Endothelial cell of umbilical vein (primary cell): ENCODE measurements around the gene DDX51. TPM values are rescaled to one million over a fixed set of nuclear protein-coding genes. Genes with fewer than 3 reads are reported as not detected.

Source experiments
- BruUV-seq: library from RNA; stranded (reverse); fragments of 400-500 nt; replicated peaks from 2 replicates; lab custom pipeline; 2021; lab: Mats Ljungman, UMichigan
- CTCF ChIA-PET: fragments of 300-600, 350-600 bp; sonication (Branson Sonifier 250); formaldehyde crosslinking; loops from one replicate; lab custom pipeline; 2021; ENCODE audit warnings: antibody characterized with exemption, inconsistent platforms; lab: Charles Lee
- POLR2A ChIA-PET: fragments of 300-600, 350-600 bp; sonication (Branson Sonifier 250); formaldehyde crosslinking; loops from one replicate; lab custom pipeline; 2021; ENCODE audit warnings: antibody characterized with exemption, inconsistent platforms; lab: Charles Lee
- DNase-seq: peaks from one replicate; pipeline ENCODE4 v3.0.0-alpha.2; 2011; ENCODE audit warnings: low read depth, low spot score
- FAIRE-seq: peaks from 2 replicates; lab custom pipeline; 2011; peaks lifted over from hg19 to GRCh38; lab: Jason Lieb, UNC
- H2AFZ ChIP-seq: 2 replicates; pipeline ENCODE4 v1.6.0; 2012; ENCODE audit warnings: low read depth, low read length, control low read depth, inconsistent platforms
- H3K27ac ChIP-seq: 2 replicates; pipeline ENCODE4 v1.5.1; 2011; ENCODE audit warnings: low read depth, mild to moderate bottlenecking, control low read depth, low read length, moderate library complexity; ENCODE audit not compliant: insufficient read depth
- H3K27me3 ChIP-seq, 2 experiments: 2 replicates each; pipeline versions ENCODE4 v1.6.0 to v1.6.1; 2011; ENCODE audit warnings: low read length in 2 of 2, mixed read lengths in 1 of 2; ENCODE audit not compliant: control insufficient read depth in 2 of 2, insufficient read depth in 2 of 2
- H3K36me3 ChIP-seq, 2 experiments: 2 replicates in 1 of 2; 3 replicates in 1 of 2; pipeline ENCODE4 v1.5.1; 2011; ENCODE audit warnings: low read length in 2 of 2, mild to moderate bottlenecking in 1 of 2, moderate library complexity in 1 of 2; ENCODE audit not compliant: control insufficient read depth in 2 of 2, insufficient read depth in 2 of 2; ENCODE audit errors: extremely low read depth in 1 of 2
- H3K4me1 ChIP-seq: 3 replicates; pipeline ENCODE4 v1.5.1; 2011; ENCODE audit warnings: mild to moderate bottlenecking, low read length; ENCODE audit not compliant: control insufficient read depth, insufficient read depth; ENCODE audit errors: extremely low read depth
- H3K4me2 ChIP-seq: 2 replicates; pipeline ENCODE4 v1.6.1; 2011; ENCODE audit warnings: low read length, control low read depth, mixed read lengths; ENCODE audit not compliant: insufficient read depth
- H3K4me3 ChIP-seq, 3 experiments: fragments of 200-600 bp in 1 of 3; sonication (generic), shearing (Covaris generic) in 1 of 3; replicated peaks in 1 of 3; 2 replicates each; pipeline ENCODE4 v1.5.1; 2011 to 2016; ENCODE audit warnings: control low read depth in 3 of 3, low read length in 3 of 3, mild to moderate bottlenecking in 2 of 3, inconsistent platforms in 1 of 3, low read depth in 1 of 3, moderate library complexity in 1 of 3; ENCODE audit not compliant: insufficient read depth in 1 of 3
- H3K79me2 ChIP-seq: 2 replicates; pipeline ENCODE4 v1.6.0; 2012; ENCODE audit warnings: low read length, inconsistent platforms; ENCODE audit not compliant: control insufficient read depth, insufficient read depth
- H3K9ac ChIP-seq: replicated peaks from 2 replicates; pipeline ENCODE3; 2011; ENCODE audit warnings: low read length, control low read depth; ENCODE audit not compliant: insufficient read depth; ENCODE audit errors: extremely low read depth
- H3K9me1 ChIP-seq: replicated peaks from 3 replicates; pipeline ENCODE4 v1.6.0; 2011; ENCODE audit warnings: mild to moderate bottlenecking, low read length; ENCODE audit not compliant: control insufficient read depth, insufficient read depth; ENCODE audit errors: extremely low read depth
- H3K9me3 ChIP-seq: replicated peaks from 2 replicates; pipeline ENCODE4 v1.5.1; 2012; ENCODE audit warnings: low read length, inconsistent platforms; ENCODE audit not compliant: control insufficient read depth, insufficient read depth
- H4K20me1 ChIP-seq: replicated peaks from 2 replicates; pipeline ENCODE3; 2011; ENCODE audit warnings: mild to moderate bottlenecking, low read length; ENCODE audit not compliant: control insufficient read depth, insufficient read depth; ENCODE audit errors: extremely low read depth
- CTCF ChIP-seq, 2 donors: IDR thresholded peaks; 1 replicate in 1 of 2; 2 replicates in 1 of 2; pipeline ENCODE4 v1.5.1; 2011; ENCODE audit warnings: low read length in 2 of 2, mild to moderate bottlenecking in 2 of 2, moderate library complexity in 2 of 2, control low read depth in 1 of 2, inconsistent platforms in 1 of 2, low read depth in 1 of 2; ENCODE audit not compliant: insufficient read depth in 1 of 2; ENCODE audit errors: extremely low read depth in 1 of 2
- EZH2 ChIP-seq: IDR thresholded peaks from 2 replicates; pipeline ENCODE4 v1.6.1; 2012; ENCODE audit warnings: borderline replicate concordance, low read depth, mild to moderate bottlenecking, moderate library complexity, low read length, inconsistent platforms; ENCODE audit not compliant: severe bottlenecking
- FOS ChIP-seq: IDR thresholded peaks from 2 replicates; pipeline ENCODE4 v1.6.1; 2011; ENCODE audit warnings: mild to moderate bottlenecking, low read length, moderate library complexity, borderline replicate concordance; ENCODE audit not compliant: insufficient read depth
- GATA2 ChIP-seq: IDR thresholded peaks from 2 replicates; pipeline ENCODE4 v1.7.0; 2011; ENCODE audit warnings: low read depth, mild to moderate bottlenecking, moderate library complexity, mixed read lengths, low read length; ENCODE audit not compliant: insufficient read length, insufficient read depth
- JUN ChIP-seq: IDR thresholded peaks from 2 replicates; pipeline ENCODE4 v1.6.1; 2011; ENCODE audit warnings: borderline replicate concordance, low read depth; ENCODE audit not compliant: insufficient read length, insufficient read depth
- MAX ChIP-seq: IDR thresholded peaks from 2 replicates; pipeline ENCODE4 v1.6.1; 2011; ENCODE audit not compliant: insufficient read depth, insufficient read length
- MYC ChIP-seq: IDR thresholded peaks from one replicate; pipeline ENCODE4 v1.6.1; 2011; ENCODE audit warnings: mild to moderate bottlenecking, low read depth, low read length
- POLR2A ChIP-seq: IDR thresholded peaks from 2 replicates; pipeline ENCODE4 v1.6.1; 2012; ENCODE audit warnings: low read depth, mild to moderate bottlenecking, control low read depth, low read length
- POLR2AphosphoS5 ChIP-seq: IDR thresholded peaks from 2 replicates; pipeline ENCODE4 v1.6.1; 2012; ENCODE audit warnings: low read depth, mild to moderate bottlenecking, control low read depth, low read length, moderate library complexity; ENCODE audit not compliant: insufficient read depth
- dilution Hi-C: fragments of 300-500 bp; cut with MboI; formaldehyde crosslinking; loops from one replicate; pipeline ENCODE4 v1.15.0; 2019; ENCODE audit warnings: low sequenced_read_pairs; ENCODE audit not compliant: extremely low pct_ligation_motif_present
- intact Hi-C: fragments of 100-400 bp; cut with micrococcal nuclease; formaldehyde crosslinking; loops from one replicate; pipeline ENCODE4 v1.10.0; 2022
- polyA plus RNA-seq, 4 experiments: library from polyadenylated mRNA; depleted of rRNA in 3 of 4; stranded (reverse) in 3 of 4; unstranded in 1 of 4; fragments of >200 nt; gene quantifications; 2 replicates each; pipeline versions ENCODE4 v1.2.1 to v1.2.3, GENCODE V29; 2011 to 2012; ENCODE audit warnings: missing spikeins in 1 of 4
- total RNA-seq: library from RNA; stranded (reverse); gene quantifications from 2 replicates; pipeline ENCODE4 v1.2.3, GENCODE V29; 2021

DDX51 gene
- total and polyA plus RNA-seq, 2 donors (not counting 3 experiments of a cell fraction or from before 2014, with no cell fraction given): 11.4 to 23.5 TPM

GRCh38 chr12:132185705-132186104 is 41.6 kb upstream of the DDX51 start:
- intact Hi-C loops: no loop called here
- ChIA-PET POLR2A (no interaction called here), CTCF (interaction anchor here (1.3 kb wide), 1 partner anchor 32 kb away, joined by 5 read pairs; no protein-coding TSS in a partner anchor)
- H3K9me3 ChIP-seq: no peaks in the 10 kb centered on the region
- dilution Hi-C loops: no loop called here
- peaks cover 0 to 5% of the 10 kb centered on the region in 2 experiments for H3K27me3 ChIP-seq
- H4K20me1 ChIP-seq: no peaks in the 10 kb centered on the region
- no peaks in the 10 kb centered on the region for H3K36me3 ChIP-seq
- no peak overlapping the region for H3K4me2 ChIP-seq
- H3K27ac ChIP-seq: no peak overlapping the region
- no TSS peak for BruUV-seq
- DNase-seq (no peak), FAIRE-seq (no peak)
- H2AFZ ChIP-seq: no peak overlapping the region
- no peaks in the 10 kb centered on the region for H3K9me1 ChIP-seq
- H3K79me2 ChIP-seq: no peaks in the 10 kb centered on the region
- TF ChIP-seq CTCF (IDR thresholded peaks at IDR 0.05; ENCODE audit: extremely low read depth in 1 of 2, insufficient read depth in 1 of 2, low read depth in 1 of 2, low read length in 2 of 2) (no peak), JUN (no peak), GATA2 (no peak), FOS (no peak), EZH2 (no peak), POLR2A (no peak), POLR2AphosphoS5 (no peak), MYC (no peak), MAX (no peak)
- peaks cover 8% of the 10 kb centered on the region for H3K4me1 ChIP-seq
- no peak overlapping the region for H3K4me3 ChIP-seq
- H3K9ac ChIP-seq: no peak overlapping the region
